Endodermal cell (in vitro differentiated cells): ENCODE results near the gene ANGPTL8. TPM values are rescaled to one million over a fixed set of nuclear protein-coding genes. Genes with fewer than 3 reads are reported as not detected.

Experiments
- DNase-seq: peaks from one replicate; pipeline ENCODE4 v3.0.0-alpha.2; 2017
- H3K27ac ChIP-seq: 2 replicates; pipeline ENCODE4 v1.5.1; 2013; ENCODE audit warnings: mild to moderate bottlenecking, low read depth, low read length, moderate library complexity
- H3K27me3 ChIP-seq: 2 replicates; pipeline ENCODE4 v1.6.1; 2013; ENCODE audit warnings: mild to moderate bottlenecking, low read length, moderate library complexity; ENCODE audit not compliant: insufficient read depth, control insufficient read depth, poor library complexity, severe bottlenecking
- H3K36me3 ChIP-seq: 2 replicates; pipeline ENCODE4 v1.7.0; 2013; ENCODE audit warnings: mild to moderate bottlenecking, low read length, moderate library complexity; ENCODE audit not compliant: control insufficient read depth, insufficient read depth
- H3K4me1 ChIP-seq: one replicate; pipeline ENCODE4 v1.7.0; 2013; ENCODE audit warnings: low read length; ENCODE audit not compliant: control insufficient read depth, insufficient read depth
- H3K4me3 ChIP-seq: 2 replicates; pipeline ENCODE4 v1.5.1; 2013; ENCODE audit warnings: mild to moderate bottlenecking, low read length, moderate library complexity
- H3K9ac ChIP-seq: 2 replicates; pipeline ENCODE4 v1.6.1; 2013; ENCODE audit warnings: mild to moderate bottlenecking, low read length, moderate library complexity; ENCODE audit not compliant: poor library complexity, severe bottlenecking; ENCODE audit errors: extremely low read depth
- H3K9me3 ChIP-seq: 2 replicates; pipeline ENCODE4 v1.6.1; 2013; ENCODE audit warnings: mild to moderate bottlenecking, low read length, moderate library complexity; ENCODE audit not compliant: control insufficient read depth
- H3K27ac Mint-ChIP-seq: 2 replicates; pipeline ENCODE4 v1.8.0; 2020; ENCODE audit warnings: mixed read lengths
- H3K27me3 Mint-ChIP-seq: 2 replicates; pipeline ENCODE4 v1.8.0; 2021; ENCODE audit warnings: mild to moderate bottlenecking, mixed read lengths; ENCODE audit not compliant: insufficient read depth
- H3K36me3 Mint-ChIP-seq: 2 replicates; pipeline ENCODE4 v1.8.0; 2020; ENCODE audit warnings: low read depth, mixed read lengths
- H3K4me1 Mint-ChIP-seq: 2 replicates; pipeline ENCODE4 v1.8.0; 2020; ENCODE audit warnings: mixed read lengths
- H3K4me3 Mint-ChIP-seq: 2 replicates; pipeline ENCODE4 v1.8.0; 2020; ENCODE audit warnings: mild to moderate bottlenecking, moderate library complexity, mixed read lengths
- H3K9me3 Mint-ChIP-seq: 2 replicates; pipeline ENCODE4 v1.8.0; 2020; ENCODE audit warnings: mild to moderate bottlenecking, mixed read lengths
- CTCF ChIP-seq: fragments of 200-600 bp; sonication (generic); conservative IDR thresholded peaks from 2 replicates; pipeline ENCODE4 v1.5.0; 2021; ENCODE audit warnings: antibody characterized with exemption, mild to moderate bottlenecking
- WGBS, 2 experiments: methylation state at CpG; one replicate each; pipeline versions ENCODE4 v1.1.5 to v1.1.7; 2013; ENCODE audit warnings: missing lambda C conversion rate in 2 of 2, mixed read lengths in 1 of 2; ENCODE audit not compliant: insufficient coverage in 1 of 2, insufficient read length in 1 of 2; 5-methylcytosine and 5-hydroxymethylcytosine counted together
- total RNA-seq, 2 donors: library from RNA; stranded (reverse); fragmentation: NEBNext Ultra II Directional in 1 of 2; extraction: Animal tissue kit (Norgen Biotek cat#: 25700) in 1 of 2; gene quantifications; 2 replicates in 1 of 2; 3 replicates in 1 of 2; pipeline ENCODE4 v1.2.1, GENCODE V29; 2021

The ANGPTL8 gene
- total RNA-seq, 2 donors from 2014 or later: not detected

- Histone ChIP-seq H3K9me3 (no peaks in the 10 kb centered on the region), H3K27me3 (no peaks in the 10 kb centered on the region), H3K4me1 (no peaks in the 10 kb centered on the region), H3K4me3 (no peak overlapping the region), H3K27ac (no peak overlapping the region), H3K36me3 (peaks cover 5% of the 10 kb centered on the region), H3K9ac (no peak overlapping the region)
- no peak overlapping the region for H3K4me3 Mint-ChIP-seq
- no peak overlapping the region for H3K27ac Mint-ChIP-seq
- no peak for DNase-seq
- TF ChIP-seq CTCF: no peak
- H3K27me3 Mint-ChIP-seq: no peaks in the 10 kb centered on the region
- H3K36me3 Mint-ChIP-seq: peaks cover 12% of the 10 kb centered on the region
- WGBS, 2 experiments: 91 to 92% methylated on average over 19 to 23 of the region's 24 CpGs
- H3K9me3 Mint-ChIP-seq: no peaks in the 10 kb centered on the region
- peaks cover 4% of the 10 kb centered on the region for H3K4me1 Mint-ChIP-seq
Observed at GRCh38 chr19:11201791-11202190, 37.6 kb upstream of the ANGPTL8 start.

GRCh38 chr19:11202488-11203193 lies 36.8 kb upstream of the ANGPTL8 start:
- no peak for DNase-seq
- Mint-ChIP-seq H3K36me3 (peaks cover 12% of the 10 kb centered on the region), H3K4me1 (peaks cover 4% of the 10 kb centered on the region), H3K4me3 (no peak overlapping the region), H3K27ac (peak overlapping the region; percentile 52), H3K27me3 (no peaks in the 10 kb centered on the region), H3K9me3 (no peaks in the 10 kb centered on the region)
- H3K4me1 ChIP-seq: no peaks in the 10 kb centered on the region
- no peaks in the 10 kb centered on the region for H3K9me3 ChIP-seq
- H3K27me3 ChIP-seq: no peaks in the 10 kb centered on the region
- no peak overlapping the region for H3K9ac ChIP-seq
- no peak overlapping the region for H3K27ac ChIP-seq
- no peak for TF ChIP-seq CTCF
- H3K36me3 ChIP-seq: peaks cover 5% of the 10 kb centered on the region
- 89 to 99% methylated on average over 11 to 20 of the region's 20 CpGs for WGBS, 2 experiments
- H3K4me3 ChIP-seq: no peak overlapping the region

- DNase-seq: peak; percentile 93
- peaks cover 4% of the 10 kb centered on the region for H3K4me1 Mint-ChIP-seq
- peaks cover 15% of the 10 kb centered on the region for H3K36me3 Mint-ChIP-seq
- Histone ChIP-seq H3K4me1 (no peaks in the 10 kb centered on the region), H3K9ac (no peak overlapping the region), H3K27me3 (no peaks in the 10 kb centered on the region), H3K9me3 (no peaks in the 10 kb centered on the region), H3K27ac (no peak overlapping the region), H3K4me3 (no peak overlapping the region), H3K36me3 (peaks cover 5% of the 10 kb centered on the region)
- H3K4me3 Mint-ChIP-seq: no peak overlapping the region
- no peaks in the 10 kb centered on the region for H3K9me3 Mint-ChIP-seq
- WGBS, 2 experiments: 78% methylated on average over 10 to 17 of the region's 17 CpGs
- peak; percentile 90 for TF ChIP-seq CTCF
- no peaks in the 10 kb centered on the region for H3K27me3 Mint-ChIP-seq
- no peak overlapping the region for H3K27ac Mint-ChIP-seq
Observed at GRCh38 chr19:11203194-11204075, 36.0 kb upstream of the ANGPTL8 start.
